Measurements from ENCODE around the gene ERAP2. TPM values are rescaled to one million over a fixed set of nuclear protein-coding genes. Genes with fewer than 3 reads are reported as not detected.

The ERAP2 gene
- total and polyA plus RNA-seq, 2 experiments from 2014 or later, result 1.1 to 1.8 TPM

- H3K9me3 ChIP-seq (ENCODE audit: low read depth), result no peaks in the 10 kb centered on the region
- H3F3A ChIP-seq (ENCODE audit: insufficient read depth), result peaks cover 16% of the 10 kb centered on the region
- no peaks in the 10 kb centered on the region for H3K36me3 ChIP-seq (ENCODE audit: low read depth)
- no peaks in the 10 kb centered on the region for H3K9me2 ChIP-seq (ENCODE audit: insufficient read depth)
- no peaks in the 10 kb centered on the region for H4K20me1 ChIP-seq (ENCODE audit: insufficient read depth)
- H3K4me3 ChIP-seq, result no peak overlapping the region
- H3K79me2 ChIP-seq (ENCODE audit: insufficient read depth), result no peaks in the 10 kb centered on the region
- DNase-seq, result no peak
- no peak overlapping the region for H3K4me2 ChIP-seq (ENCODE audit: unreplicated experiment)
- TF ChIP-seq EZH2 (IDR thresholded peaks at IDR 0.05; ENCODE audit: insufficient read depth, poor library complexity, severe bottlenecking) (no peak), EZH2phosphoT487 (IDR thresholded peaks at IDR 0.05; ENCODE audit: insufficient read depth, low read depth) (no peak)
- 83 to 85% methylated on average over 5 of the region's 5 CpGs for WGBS, 2 experiments (ENCODE audit: low coverage in 1 of 2, low lambda C conversion rate in 2 of 2, missing lambda C conversion rate in 2 of 2)
- no peak overlapping the region for H3K27ac ChIP-seq
- H3K27me3 ChIP-seq (replicated peaks; ENCODE audit: insufficient read depth), result no peaks in the 10 kb centered on the region
- no peak overlapping the region for H3K9ac ChIP-seq
- no peak overlapping the region for H2AFZ ChIP-seq
- peaks cover 15% of the 10 kb centered on the region for H3K4me1 ChIP-seq (ENCODE audit: insufficient read depth)
- in situ Hi-C loops (cut with MboI), result no loop called here
Measured at GRCh38 chr5:96885518-96886338, 9.4 kb downstream of the ERAP2 start.

GRCh38 chr5:96893342-96893741 lies 17.0 kb downstream of the ERAP2 start:
- H3K27ac ChIP-seq, result no peak overlapping the region
- no peaks in the 10 kb centered on the region for H3K79me2 ChIP-seq (ENCODE audit: insufficient read depth)
- DNase-seq, result peak; percentile 15
- H3K4me1 ChIP-seq (ENCODE audit: insufficient read depth), result no peaks in the 10 kb centered on the region
- H3F3A ChIP-seq (ENCODE audit: insufficient read depth), result no peaks in the 10 kb centered on the region
- no peak overlapping the region for H2AFZ ChIP-seq
- no peak for TF ChIP-seq EZH2phosphoT487 (IDR thresholded peaks at IDR 0.05; ENCODE audit: insufficient read depth, low read depth)
- no peak for TF ChIP-seq EZH2 (IDR thresholded peaks at IDR 0.05; ENCODE audit: insufficient read depth, poor library complexity, severe bottlenecking)
- WGBS, 2 experiments (ENCODE audit: low coverage in 1 of 2, low lambda C conversion rate in 2 of 2, missing lambda C conversion rate in 2 of 2), result 83 to 86% methylated on average over 4 of the region's 4 CpGs
- H3K9ac ChIP-seq, result no peak overlapping the region
- no peaks in the 10 kb centered on the region for H3K9me2 ChIP-seq (ENCODE audit: insufficient read depth)
- no peaks in the 10 kb centered on the region for H3K9me3 ChIP-seq (ENCODE audit: low read depth)
- no peaks in the 10 kb centered on the region for H4K20me1 ChIP-seq (ENCODE audit: insufficient read depth)
- H3K4me2 ChIP-seq (ENCODE audit: unreplicated experiment), result no peak overlapping the region
- in situ Hi-C loops (cut with MboI), result no loop called here
- no peak overlapping the region for H3K4me3 ChIP-seq
- H3K36me3 ChIP-seq (ENCODE audit: low read depth), result no peaks in the 10 kb centered on the region
- H3K27me3 ChIP-seq (replicated peaks; ENCODE audit: insufficient read depth), result no peaks in the 10 kb centered on the region

- H3F3A ChIP-seq (ENCODE audit: insufficient read depth), result no peaks in the 10 kb centered on the region
- H3K9me2 ChIP-seq (ENCODE audit: insufficient read depth), result no peaks in the 10 kb centered on the region
- no peak overlapping the region for H3K27ac ChIP-seq
- H3K79me2 ChIP-seq (ENCODE audit: insufficient read depth), result no peaks in the 10 kb centered on the region
- H3K9ac ChIP-seq, result no peak overlapping the region
- H4K20me1 ChIP-seq (ENCODE audit: insufficient read depth), result no peaks in the 10 kb centered on the region
- no peak overlapping the region for H2AFZ ChIP-seq
- DNase-seq, result no peak
- no peaks in the 10 kb centered on the region for H3K9me3 ChIP-seq (ENCODE audit: low read depth)
- no peak overlapping the region for H3K4me2 ChIP-seq (ENCODE audit: unreplicated experiment)
- TF ChIP-seq EZH2phosphoT487 (IDR thresholded peaks at IDR 0.05; ENCODE audit: insufficient read depth, low read depth), result no peak
- no peak for TF ChIP-seq EZH2 (IDR thresholded peaks at IDR 0.05; ENCODE audit: insufficient read depth, poor library complexity, severe bottlenecking)
- H3K27me3 ChIP-seq (replicated peaks; ENCODE audit: insufficient read depth), result no peaks in the 10 kb centered on the region
- H3K4me3 ChIP-seq, result no peak overlapping the region
- in situ Hi-C loops (cut with MboI), result no loop called here
- H3K4me1 ChIP-seq (ENCODE audit: insufficient read depth), result no peaks in the 10 kb centered on the region
- 88 to 90% methylated on average over 4 of the region's 4 CpGs for WGBS, 2 experiments (ENCODE audit: low coverage in 1 of 2, low lambda C conversion rate in 2 of 2, missing lambda C conversion rate in 2 of 2)
- no peaks in the 10 kb centered on the region for H3K36me3 ChIP-seq (ENCODE audit: low read depth)
Measured at GRCh38 chr5:96896276-96896675, 20.0 kb downstream of the ERAP2 start.

- 65% methylated on average over 3 of the region's 3 CpGs for WGBS, 2 experiments (ENCODE audit: low coverage in 1 of 2, low lambda C conversion rate in 2 of 2, missing lambda C conversion rate in 2 of 2)
Measured at GRCh38 chr5:96896806-96897205, 20.5 kb downstream of the ERAP2 start.

More at GRCh38 chr5:96896806-96897205, 20.5 kb downstream of the ERAP2 start:
- no peak overlapping the region for H3K4me2 ChIP-seq (ENCODE audit: unreplicated experiment)
- no peaks in the 10 kb centered on the region for H3K79me2 ChIP-seq (ENCODE audit: insufficient read depth)
- H3K9me2 ChIP-seq (ENCODE audit: insufficient read depth), result no peaks in the 10 kb centered on the region
- H4K20me1 ChIP-seq (ENCODE audit: insufficient read depth), result no peaks in the 10 kb centered on the region
- TF ChIP-seq EZH2 (IDR thresholded peaks at IDR 0.05; ENCODE audit: insufficient read depth, poor library complexity, severe bottlenecking), result no peak
- no peaks in the 10 kb centered on the region for H3K4me1 ChIP-seq (ENCODE audit: insufficient read depth)
- H3K9me3 ChIP-seq (ENCODE audit: low read depth), result no peaks in the 10 kb centered on the region
- no peak overlapping the region for H3K27ac ChIP-seq
- no peaks in the 10 kb centered on the region for H3K27me3 ChIP-seq (replicated peaks; ENCODE audit: insufficient read depth)
- no peak overlapping the region for H3K4me3 ChIP-seq
- no peak for DNase-seq
- H3F3A ChIP-seq (ENCODE audit: insufficient read depth), result no peaks in the 10 kb centered on the region
- H2AFZ ChIP-seq, result no peak overlapping the region
- in situ Hi-C loops (cut with MboI), result no loop called here
- H3K36me3 ChIP-seq (ENCODE audit: low read depth), result no peaks in the 10 kb centered on the region
- H3K9ac ChIP-seq, result no peak overlapping the region

All from GM23248 (cell line).